SK-N-MC (cell line): ENCODE measurements around the gene KREMEN2.

ENCODE experiments used
- EZH2 ChIP-seq: fragments of 200-600 bp; sonication (generic); IDR thresholded peaks from one replicate; pipeline ENCODE4 v1.6.1; 2017; ENCODE audit warnings: antibody characterized with exemption
- POLR2AphosphoS5 ChIP-seq: IDR thresholded peaks from 2 replicates; pipeline ENCODE4 v1.6.1; 2012; ENCODE audit warnings: mild to moderate bottlenecking, low read depth, low read length, borderline replicate concordance

DNA sequence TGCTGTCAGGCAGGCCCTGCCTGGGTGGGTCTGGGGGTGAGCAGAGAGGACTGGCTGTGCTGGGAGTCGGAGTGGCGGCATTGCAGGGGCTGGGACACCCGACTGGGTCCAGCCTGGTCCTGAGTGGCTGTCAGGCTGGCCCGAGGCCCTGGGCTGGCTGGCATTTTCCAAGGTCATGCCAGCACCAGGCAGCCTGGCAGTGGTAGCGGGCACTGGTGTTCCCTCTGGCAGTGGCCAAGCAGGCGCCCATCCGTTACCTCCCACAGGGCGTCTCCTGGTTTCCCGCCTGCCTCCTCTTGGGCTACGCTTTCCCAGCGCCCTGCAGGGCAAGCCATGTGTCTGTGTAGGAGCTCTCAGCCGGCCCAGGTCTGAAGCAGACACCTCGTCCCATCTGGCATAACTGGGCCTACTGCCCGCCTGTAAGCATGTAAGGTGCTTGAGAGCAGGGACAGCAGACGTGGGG, 21.8 kb downstream of the KREMEN2 start:
- TF ChIP-seq EZH2, result no peak
- no peak for TF ChIP-seq POLR2AphosphoS5
